HCT116 (cell line): ENCODE data around the gene WWOX.

Experiments
- CBX3 ChIP-seq: IDR thresholded peaks from 2 replicates; pipeline ENCODE4 v1.6.1; 2012; ENCODE audit warnings: low read depth
- CEBPB ChIP-seq: IDR thresholded peaks from 2 replicates; pipeline ENCODE4 v1.6.1; 2012; ENCODE audit warnings: low read depth
- FOSL1 ChIP-seq: IDR thresholded peaks from 2 replicates; pipeline ENCODE4 v1.6.1; 2012; ENCODE audit warnings: low read depth
- JUND ChIP-seq: IDR thresholded peaks from 2 replicates; pipeline ENCODE4 v1.6.1; 2012
- TF ChIP-seq, protein P1 (sequence below), 3 experiments: fragments of 200-600 bp in 1 of 3; sonication (generic) in 1 of 3; IDR thresholded peaks in 2 of 3; conservative IDR thresholded peaks in 1 of 3; 2 replicates each; pipeline ENCODE4 v1.5.1; 2012 to 2017; ENCODE audit warnings: low read depth in 2 of 3, low read length in 2 of 3, antibody characterized with exemption in 1 of 3, borderline replicate concordance in 1 of 3, control low read depth in 1 of 3, mild to moderate bottlenecking in 1 of 3, mixed read lengths in 1 of 3, mixed run types in 1 of 3, moderate library complexity in 1 of 3; ENCODE audit not compliant: insufficient read depth in 1 of 3
- TF ChIP-seq, protein P2 (sequence below): IDR thresholded peaks from 2 replicates; pipeline ENCODE4 v1.6.1; 2012; ENCODE audit warnings: low read depth

DNA sequence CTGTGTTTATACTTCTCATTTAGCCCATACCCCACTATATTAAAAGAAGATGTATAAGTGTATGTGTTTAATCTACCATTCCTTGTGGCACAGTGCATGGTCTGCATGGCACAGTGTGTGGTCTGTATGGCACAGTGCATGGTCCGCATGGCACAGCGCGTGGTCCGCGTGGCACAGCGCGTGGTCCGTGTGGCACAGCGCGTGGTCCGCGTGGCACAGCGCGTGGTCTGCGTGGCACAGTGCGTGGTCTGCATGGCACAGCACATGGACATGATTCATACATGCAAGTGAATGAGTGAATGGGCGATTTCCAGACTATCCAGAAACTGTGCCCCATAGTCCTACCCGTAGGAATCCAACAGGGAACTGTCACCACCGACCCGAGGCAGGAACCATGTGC, 868.5 kb downstream of the WWOX start:
- no peak for TF ChIP-seq CEBPB
- TF ChIP-seq, protein P1, sequence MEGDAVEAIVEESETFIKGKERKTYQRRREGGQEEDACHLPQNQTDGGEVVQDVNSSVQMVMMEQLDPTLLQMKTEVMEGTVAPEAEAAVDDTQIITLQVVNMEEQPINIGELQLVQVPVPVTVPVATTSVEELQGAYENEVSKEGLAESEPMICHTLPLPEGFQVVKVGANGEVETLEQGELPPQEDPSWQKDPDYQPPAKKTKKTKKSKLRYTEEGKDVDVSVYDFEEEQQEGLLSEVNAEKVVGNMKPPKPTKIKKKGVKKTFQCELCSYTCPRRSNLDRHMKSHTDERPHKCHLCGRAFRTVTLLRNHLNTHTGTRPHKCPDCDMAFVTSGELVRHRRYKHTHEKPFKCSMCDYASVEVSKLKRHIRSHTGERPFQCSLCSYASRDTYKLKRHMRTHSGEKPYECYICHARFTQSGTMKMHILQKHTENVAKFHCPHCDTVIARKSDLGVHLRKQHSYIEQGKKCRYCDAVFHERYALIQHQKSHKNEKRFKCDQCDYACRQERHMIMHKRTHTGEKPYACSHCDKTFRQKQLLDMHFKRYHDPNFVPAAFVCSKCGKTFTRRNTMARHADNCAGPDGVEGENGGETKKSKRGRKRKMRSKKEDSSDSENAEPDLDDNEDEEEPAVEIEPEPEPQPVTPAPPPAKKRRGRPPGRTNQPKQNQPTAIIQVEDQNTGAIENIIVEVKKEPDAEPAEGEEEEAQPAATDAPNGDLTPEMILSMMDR (IDR thresholded peaks at IDR 0.05 in 2 of 3, conservative IDR thresholded peaks at IDR 0.05 in 1 of 3; ENCODE audit: borderline replicate concordance in 1 of 3, insufficient read depth in 1 of 3, low read depth in 2 of 3, low read length in 2 of 3), result no peak
- TF ChIP-seq, protein P2, sequence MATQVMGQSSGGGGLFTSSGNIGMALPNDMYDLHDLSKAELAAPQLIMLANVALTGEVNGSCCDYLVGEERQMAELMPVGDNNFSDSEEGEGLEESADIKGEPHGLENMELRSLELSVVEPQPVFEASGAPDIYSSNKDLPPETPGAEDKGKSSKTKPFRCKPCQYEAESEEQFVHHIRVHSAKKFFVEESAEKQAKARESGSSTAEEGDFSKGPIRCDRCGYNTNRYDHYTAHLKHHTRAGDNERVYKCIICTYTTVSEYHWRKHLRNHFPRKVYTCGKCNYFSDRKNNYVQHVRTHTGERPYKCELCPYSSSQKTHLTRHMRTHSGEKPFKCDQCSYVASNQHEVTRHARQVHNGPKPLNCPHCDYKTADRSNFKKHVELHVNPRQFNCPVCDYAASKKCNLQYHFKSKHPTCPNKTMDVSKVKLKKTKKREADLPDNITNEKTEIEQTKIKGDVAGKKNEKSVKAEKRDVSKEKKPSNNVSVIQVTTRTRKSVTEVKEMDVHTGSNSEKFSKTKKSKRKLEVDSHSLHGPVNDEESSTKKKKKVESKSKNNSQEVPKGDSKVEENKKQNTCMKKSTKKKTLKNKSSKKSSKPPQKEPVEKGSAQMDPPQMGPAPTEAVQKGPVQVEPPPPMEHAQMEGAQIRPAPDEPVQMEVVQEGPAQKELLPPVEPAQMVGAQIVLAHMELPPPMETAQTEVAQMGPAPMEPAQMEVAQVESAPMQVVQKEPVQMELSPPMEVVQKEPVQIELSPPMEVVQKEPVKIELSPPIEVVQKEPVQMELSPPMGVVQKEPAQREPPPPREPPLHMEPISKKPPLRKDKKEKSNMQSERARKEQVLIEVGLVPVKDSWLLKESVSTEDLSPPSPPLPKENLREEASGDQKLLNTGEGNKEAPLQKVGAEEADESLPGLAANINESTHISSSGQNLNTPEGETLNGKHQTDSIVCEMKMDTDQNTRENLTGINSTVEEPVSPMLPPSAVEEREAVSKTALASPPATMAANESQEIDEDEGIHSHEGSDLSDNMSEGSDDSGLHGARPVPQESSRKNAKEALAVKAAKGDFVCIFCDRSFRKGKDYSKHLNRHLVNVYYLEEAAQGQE, result no peak
- TF ChIP-seq FOSL1, result no peak
- no peak for TF ChIP-seq JUND
- no peak for TF ChIP-seq CBX3
